ENCODE measurements around the gene NDUFC2.
"Not testable (repeated sequence)": the region's sequence is repeated elsewhere in the genome, so short reads cannot be mapped to it uniquely, and the experiment has no call there.

Gene NDUFC2

DNA sequence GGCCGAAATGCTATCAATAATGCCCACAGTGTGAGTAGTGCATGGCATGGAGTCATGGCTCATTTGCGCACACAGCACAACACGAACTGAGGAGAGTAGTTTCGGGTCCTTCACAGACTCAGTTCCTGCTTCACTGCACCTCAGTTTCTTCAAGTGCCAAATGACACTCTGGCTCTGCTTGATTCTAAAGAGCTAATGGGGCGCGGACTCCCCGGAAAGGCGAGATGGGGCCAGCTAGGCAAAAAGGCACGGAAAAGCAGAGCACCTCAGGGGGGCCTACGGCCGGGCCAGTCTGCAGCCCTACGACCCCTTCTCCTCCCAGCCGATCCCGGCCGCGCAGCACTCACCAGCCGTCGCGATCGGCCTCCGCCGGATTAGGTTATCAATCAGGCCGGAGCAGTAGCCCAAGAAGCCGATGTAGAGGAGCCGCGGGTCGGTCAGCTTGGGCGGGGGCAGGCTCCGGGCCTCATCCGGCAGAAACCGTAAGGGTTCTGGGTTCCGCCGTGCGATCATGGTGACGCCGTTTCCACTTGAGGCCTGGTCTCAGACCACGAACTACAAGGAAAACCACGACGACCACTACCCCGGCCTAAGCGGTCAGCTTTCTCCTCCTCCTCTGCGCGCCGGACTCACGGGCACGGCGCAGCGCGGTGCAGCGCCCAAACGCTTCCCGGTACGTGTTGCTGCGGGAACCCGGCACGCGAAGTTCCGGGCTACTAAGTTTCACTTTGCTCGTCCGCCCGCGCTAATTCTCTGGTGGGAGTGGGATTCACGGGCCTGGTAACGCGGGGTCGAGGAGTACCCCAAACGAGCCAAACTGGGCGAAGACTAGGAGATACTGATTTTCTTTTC is at the start of gene NDUFC2:
NDUFC2 (minus strand) TSS at position 631 of the 852 bp plus-strand sequence; CDS start at position 513, 118 bp downstream.
- DNase-seq: peak; percentile 97

- DNase-seq: no peak
Observed at GRCh38 chr11:78127403-78127802, 47.7 kb upstream of the NDUFC2 start.

GRCh38 chr11:78112582-78113275 is 33.1 kb upstream of the NDUFC2 start:
- no peak for DNase-seq

- DNase-seq: no peak
Observed at GRCh38 chr11:78111298-78111697, 31.6 kb upstream of the NDUFC2 start.

GRCh38 chr11:78110830-78111229 is 31.2 kb upstream of the NDUFC2 start:
- no peak for DNase-seq

DNA sequence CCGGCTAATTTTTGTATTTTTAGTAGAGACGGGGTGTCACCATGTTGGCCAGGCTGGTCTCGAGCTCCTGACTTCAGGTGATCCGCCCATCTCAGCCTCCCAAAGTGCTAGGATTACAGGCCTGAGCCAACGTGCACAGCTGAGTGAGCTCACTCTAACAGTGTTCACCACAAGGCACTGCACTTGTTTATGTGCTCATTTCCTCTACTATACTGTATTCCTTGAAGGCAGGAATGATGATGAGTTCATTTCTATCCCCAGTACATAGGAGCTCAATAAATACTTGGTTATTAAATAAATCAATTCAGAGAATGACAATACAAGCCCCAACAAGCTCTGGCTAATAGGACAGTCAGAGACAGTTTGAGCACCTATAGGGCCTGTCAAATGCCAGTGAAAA is 30.7 kb upstream of the NDUFC2 start:
- no peak for DNase-seq

- no peak for DNase-seq
Observed at GRCh38 chr11:78109081-78110015, 29.7 kb upstream of the NDUFC2 start.

GRCh38 chr11:78100676-78101472 is 21.2 kb upstream of the NDUFC2 start:
- DNase-seq: peak; percentile 98

DNA sequence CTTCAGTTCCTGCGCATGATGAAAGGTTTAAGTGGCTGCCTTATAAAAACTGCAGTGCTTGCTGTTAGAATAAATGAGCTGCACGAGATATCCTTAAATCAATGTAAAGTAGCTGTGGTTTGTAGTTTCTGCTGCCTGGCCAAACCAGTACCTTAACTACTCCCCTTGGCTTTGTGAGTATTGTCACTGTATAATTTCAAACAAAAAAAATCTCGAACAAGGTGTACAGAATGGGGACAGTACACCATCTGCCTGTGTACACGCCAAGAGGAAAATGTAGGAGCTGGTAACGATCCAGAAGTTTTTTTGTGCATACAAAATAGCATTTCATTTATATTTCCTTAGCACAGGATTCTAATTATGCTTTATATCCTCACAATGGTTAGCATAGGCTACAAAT is 20.6 kb upstream of the NDUFC2 start:
- peak; percentile 100 for DNase-seq

GRCh38 chr11:78099666-78100065 is 20.0 kb upstream of the NDUFC2 start:
- DNase-seq: peak; percentile 99

DNA sequence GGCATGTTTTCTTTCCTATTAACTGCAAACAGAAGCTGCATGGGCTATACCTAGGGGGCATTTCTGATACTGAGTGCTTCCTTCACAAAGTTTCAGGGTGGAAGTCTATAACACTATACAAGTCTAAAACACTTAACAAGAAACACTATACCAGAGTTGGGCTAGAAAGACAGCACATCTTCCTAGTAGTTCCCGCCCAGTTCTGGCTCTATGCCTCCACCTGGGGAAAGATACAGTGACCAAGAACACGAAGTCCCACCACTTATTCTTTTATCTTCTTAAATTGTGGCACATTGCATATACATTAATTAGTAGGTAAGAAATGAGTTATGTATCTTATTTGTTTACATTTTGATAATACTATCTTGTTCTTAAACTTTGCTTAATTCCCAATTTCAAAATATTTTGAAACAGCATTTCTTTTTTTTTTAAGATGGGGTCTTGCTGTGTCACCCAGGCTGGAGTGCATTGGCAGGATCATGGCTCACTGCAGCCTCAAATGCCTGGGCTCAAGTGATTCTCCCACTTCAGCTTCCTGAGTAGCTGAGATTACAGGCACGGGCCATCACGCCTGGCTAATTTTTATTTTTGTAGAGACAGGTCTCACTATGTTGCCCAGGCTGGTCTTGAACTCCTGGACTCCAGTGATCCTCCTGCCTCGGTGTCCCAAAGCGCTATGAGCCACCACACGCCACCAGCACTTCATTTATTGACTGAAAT is 18.2 kb upstream of the NDUFC2 start:
- DNase-seq: peak; percentile 82

DNA sequence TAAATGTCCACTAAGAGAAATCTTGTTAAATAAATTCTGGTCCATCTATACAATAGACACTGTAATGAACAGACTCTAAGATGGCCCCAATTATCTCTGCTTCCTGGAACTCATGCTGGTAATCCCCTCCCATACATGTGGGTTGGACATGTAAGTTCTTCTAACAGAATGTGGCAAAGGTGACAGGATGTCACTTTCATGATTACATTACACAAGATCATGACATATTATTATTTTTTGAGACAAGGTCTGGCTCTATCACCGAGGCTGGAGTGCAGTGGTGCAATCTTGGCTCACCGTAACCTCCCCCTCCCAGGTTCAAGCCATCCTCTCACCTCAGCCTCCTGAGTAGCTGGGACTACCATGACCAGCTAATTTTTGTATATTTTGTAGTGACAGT is 14.6 kb upstream of the NDUFC2 start:
- DNase-seq: no peak

DNA sequence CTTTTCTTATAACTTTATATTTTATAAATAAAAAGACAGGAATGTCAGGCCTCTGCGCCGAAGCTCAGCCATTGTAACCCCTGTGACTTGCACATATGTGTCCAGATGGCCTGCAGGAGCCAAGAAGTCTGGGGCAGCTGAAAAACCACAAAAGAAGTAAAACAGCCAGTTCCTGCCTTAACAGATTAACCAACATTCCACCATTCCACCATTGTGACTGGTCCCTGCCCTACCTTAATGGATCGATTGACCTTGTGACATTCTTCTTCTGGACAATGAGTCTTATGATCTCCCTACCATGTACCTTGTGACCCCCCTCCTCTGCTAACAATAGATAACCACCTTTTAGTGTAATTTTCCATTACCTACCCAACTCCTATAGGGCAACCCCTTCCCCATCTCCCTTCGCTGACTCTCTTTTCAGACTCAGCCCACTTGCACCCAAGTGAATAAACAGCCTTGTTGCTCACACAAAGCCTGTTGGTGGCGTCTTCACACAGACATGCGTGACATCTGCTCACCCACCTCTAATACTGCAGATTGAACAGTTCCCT is 6.9 kb upstream of the NDUFC2 start:
- not testable (repeated sequence) for DNase-seq

- DNase-seq: no peak
Observed at GRCh38 chr11:78085972-78086371, 6.3 kb upstream of the NDUFC2 start.

- DNase-seq: not testable (repeated sequence)
Observed at GRCh38 chr11:78084506-78084905, 4.8 kb upstream of the NDUFC2 start.

DNA sequence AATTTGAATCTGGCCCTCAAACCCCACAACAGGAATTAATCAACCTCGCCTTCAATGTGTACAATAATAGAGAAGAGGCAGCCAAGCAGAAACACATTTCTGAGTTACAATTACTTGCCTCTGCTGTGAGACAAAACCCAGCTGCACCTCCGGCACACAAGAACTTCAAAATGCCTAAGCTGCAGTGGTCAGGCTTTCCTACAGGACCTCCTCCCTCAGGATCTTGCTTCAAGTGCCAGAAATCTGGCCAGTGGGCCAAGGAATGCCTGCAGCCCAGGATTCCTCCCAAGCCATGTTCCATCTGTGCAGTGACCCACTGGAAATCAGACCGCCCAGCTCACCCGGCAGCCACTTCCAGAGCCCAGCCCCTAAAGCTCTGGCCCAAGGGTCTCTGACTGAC is 3.4 kb upstream of the NDUFC2 start:
- DNase-seq: no peak

DNA sequence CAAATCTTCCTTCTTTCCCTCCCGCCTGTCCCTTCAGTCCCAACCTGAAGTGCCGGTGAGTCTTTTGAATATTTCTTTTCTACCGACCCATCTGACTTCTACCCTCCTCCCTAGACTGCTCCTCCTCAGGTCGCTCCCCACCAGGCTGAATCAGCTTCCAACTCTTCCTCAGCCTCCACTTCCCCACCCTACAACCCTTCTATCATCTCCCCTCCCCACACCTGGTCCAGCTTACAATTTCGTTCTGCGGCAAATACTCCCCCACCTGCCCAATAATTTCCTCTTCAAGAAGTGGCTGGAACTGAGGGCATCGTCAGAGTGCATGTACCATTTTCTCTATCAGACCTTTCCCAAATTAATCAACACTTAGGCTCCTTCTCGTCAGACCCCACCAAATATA is 2.5 kb upstream of the NDUFC2 start:
- peak; percentile 66 for DNase-seq

- peak; percentile 80 for DNase-seq
Observed at GRCh38 chr11:78081583-78081982, 1.9 kb upstream of the NDUFC2 start.

- DNase-seq: no peak
Observed at GRCh38 chr11:78080818-78081495, 1.3 kb upstream of the NDUFC2 start.

DNA sequence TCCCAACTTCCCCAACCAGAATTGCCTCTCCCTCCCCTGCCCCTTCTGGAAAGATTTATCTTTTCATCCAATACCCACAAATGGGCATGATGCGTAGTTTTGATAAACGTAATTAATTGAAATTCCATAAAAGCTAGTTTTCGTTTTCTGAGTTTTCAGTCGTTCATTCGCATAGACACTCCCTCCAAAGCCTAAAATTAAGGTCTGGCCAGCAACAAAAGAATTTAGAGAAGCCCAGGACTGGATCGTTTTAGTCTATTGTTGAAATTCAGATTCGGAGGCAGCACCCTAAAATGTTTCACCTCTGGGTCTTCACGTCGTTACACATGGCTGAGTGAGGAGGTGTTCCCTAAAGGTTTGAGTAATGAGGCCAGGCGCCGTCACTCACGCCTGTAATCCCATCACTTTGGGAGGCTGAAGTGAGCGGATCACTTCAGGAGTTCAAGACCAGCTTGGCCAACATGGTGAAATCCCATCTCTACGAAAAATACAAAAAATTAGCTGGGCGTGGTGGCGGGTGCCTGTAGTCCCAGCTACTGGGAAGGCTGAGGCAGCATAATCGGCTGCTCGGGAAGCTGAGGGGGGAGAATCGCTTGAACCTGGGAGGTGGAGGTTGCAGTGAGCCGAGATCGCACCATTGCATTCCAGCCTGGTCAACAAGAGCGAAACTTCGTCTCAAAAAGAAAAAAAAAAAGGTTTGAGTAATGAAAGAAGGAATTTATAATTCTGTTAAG is 589 bp upstream of the NDUFC2 start:
- DNase-seq: no peak
